Upper lobe of left lung (tissue), 6 donors: ENCODE data around the gene OR2T2. TPM values are rescaled to one million over a fixed set of nuclear protein-coding genes. Genes with fewer than 3 reads are reported as not detected.
"Not testable (repeated sequence)": the region's sequence is repeated elsewhere in the genome, so short reads cannot be mapped to it uniquely, and the experiment has no call there.

Source experiments
- ATAC-seq, 2 donors: fragments of 200-7000 bp; cut with Tn5 transposase; one replicate each; pipeline ENCODE4 v1.9.1; 2022; ENCODE audit warnings: mild to moderate bottlenecking in 2 of 2, moderate library complexity in 2 of 2; ENCODE audit not compliant: low FRiP score in 2 of 2
- DNase-seq, 2 donors: peaks; one replicate each; pipeline ENCODE4 v3.0.0-alpha.2; 2019 to 2020
- H3K27ac ChIP-seq, 4 donors: fragments of 200-600 bp; sonication (generic); one replicate each; pipeline ENCODE4 v1.5.1; 2016 to 2019
- H3K27me3 ChIP-seq, 4 donors: fragments of 200-600 bp; sonication (generic); one replicate each; pipeline ENCODE4 v1.5.1; 2017 to 2019
- H3K36me3 ChIP-seq, 4 donors: fragments of 200-600 bp; sonication (generic); one replicate each; pipeline ENCODE4 v1.5.1; 2016 to 2019
- H3K4me1 ChIP-seq, 4 donors: fragments of 200-600 bp; sonication (generic); one replicate each; pipeline ENCODE4 v1.5.1; 2018 to 2019
- H3K4me3 ChIP-seq, 4 donors: fragments of 200-600 bp; sonication (generic); one replicate each; pipeline ENCODE4 v1.5.1; 2017 to 2019; ENCODE audit warnings: mild to moderate bottlenecking in 2 of 4, moderate library complexity in 1 of 4
- H3K9me3 ChIP-seq, 4 donors: fragments of 200-600 bp; sonication (generic); one replicate each; pipeline ENCODE4 v1.5.1; 2018 to 2019
- EP300 ChIP-seq, 4 donors: sonication (generic); formaldehyde crosslinking; IDR thresholded peaks; one replicate each; pipeline ENCODE4 v1.5.1; 2017; ENCODE audit warnings: antibody characterized with exemption in 4 of 4, control low read depth in 2 of 4
- POLR2A ChIP-seq, 4 donors: fragments of 450-650 bp; IDR thresholded peaks; one replicate each; pipeline ENCODE4 v1.5.1; 2016 to 2017; ENCODE audit warnings: antibody characterized with exemption in 4 of 4, mild to moderate bottlenecking in 2 of 4
- POLR2AphosphoS5 ChIP-seq, 2 donors: sonication (generic); formaldehyde crosslinking; IDR thresholded peaks; one replicate each; pipeline ENCODE4 v1.5.1; 2017; ENCODE audit warnings: antibody characterized with exemption in 2 of 2
- WGBS, 2 donors: methylation state at CpG; one replicate each; pipeline ENCODE4 v1.1.5; 2017 to 2018; 5-methylcytosine and 5-hydroxymethylcytosine counted together
- total RNA-seq, 6 donors: library from RNA; depleted of rRNA in 4 of 6; stranded (reverse); fragments of >200 nt in 4 of 6; gene quantifications; one replicate each; pipeline versions ENCODE4 v1.1.0 to v1.2.1, GENCODE V29; 2016 to 2021
- TF ChIP-seq, protein P1 (sequence below), 6 experiments: fragments of 450-650 bp in 4 of 6; fragments of 200-600 bp in 2 of 6; sonication (generic) in 2 of 6; IDR thresholded peaks; one replicate each; pipeline ENCODE4 v1.5.1; 2016 to 2019; ENCODE audit warnings: antibody characterized with exemption in 6 of 6
- donor health status: DM: no; HTN: no; CAD: no; lungs with moderate emphysema.
- donor health status: DM: no; HTN: yes; CAD: no; lungs with severe emphysema.

Gene OR2T2
- total RNA-seq = not detected

- H3K9me3 ChIP-seq, H3K4me3 ChIP-seq, H3K27me3 ChIP-seq, H3K27ac ChIP-seq, H3K4me1 ChIP-seq, H3K36me3 ChIP-seq, DNase-seq: not testable (repeated sequence)
- ATAC-seq = peak in 1 of 2 donors; percentile 8
- 59 to 68% methylated on average over 1 to 2 of the region's 2 CpGs for WGBS, 2 donors
Observed at GRCh38 chr1:248445399-248445798, at the start of gene OR2T2. Gene OR2T2 (plus strand): TSS chr1:248445637. CDS start chr1:248452798, 7,161 bp downstream.

DNA sequence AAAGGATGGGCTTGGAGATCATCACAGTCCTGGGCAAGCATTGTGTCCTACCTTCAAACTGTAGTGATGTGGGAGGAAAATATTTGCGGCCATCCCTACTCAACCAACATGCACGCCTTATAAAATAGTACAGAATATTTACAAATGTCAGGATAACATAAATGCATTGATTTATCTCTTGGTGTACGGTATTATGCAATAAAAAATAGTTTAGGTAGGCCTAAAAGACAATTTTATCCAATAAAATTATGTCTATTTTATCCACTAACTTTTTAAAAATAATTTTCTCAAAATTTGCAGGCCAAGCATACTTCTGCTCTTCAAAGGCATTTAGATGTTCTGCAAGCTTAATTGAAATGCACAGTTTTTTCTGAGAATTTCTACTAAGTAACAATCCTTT, 42.7 kb upstream of the OR2T2 start, which contains the start of gene OR2T1:
Gene OR2T1, plus strand, starts transcription at position 301 of the 400 bp plus-strand sequence. CDS start 3,100 bp downstream, outside the sequence.
- Histone ChIP-seq H3K36me3 (no peaks in the 10 kb centered on the region), H3K4me3 (no peak within 1 kb of the TSS), H3K27ac (no peak within 1 kb of the TSS), H3K4me1 (no peaks in the 10 kb centered on the region), H3K9me3 (no peaks in the 10 kb centered on the region), H3K27me3 (no peaks in the 10 kb centered on the region)
- WGBS, 2 donors = 72 to 76% methylated on average over 3 of the region's 3 CpGs
- DNase-seq = no peak
- ATAC-seq = no peak
- TF ChIP-seq, protein P1, sequence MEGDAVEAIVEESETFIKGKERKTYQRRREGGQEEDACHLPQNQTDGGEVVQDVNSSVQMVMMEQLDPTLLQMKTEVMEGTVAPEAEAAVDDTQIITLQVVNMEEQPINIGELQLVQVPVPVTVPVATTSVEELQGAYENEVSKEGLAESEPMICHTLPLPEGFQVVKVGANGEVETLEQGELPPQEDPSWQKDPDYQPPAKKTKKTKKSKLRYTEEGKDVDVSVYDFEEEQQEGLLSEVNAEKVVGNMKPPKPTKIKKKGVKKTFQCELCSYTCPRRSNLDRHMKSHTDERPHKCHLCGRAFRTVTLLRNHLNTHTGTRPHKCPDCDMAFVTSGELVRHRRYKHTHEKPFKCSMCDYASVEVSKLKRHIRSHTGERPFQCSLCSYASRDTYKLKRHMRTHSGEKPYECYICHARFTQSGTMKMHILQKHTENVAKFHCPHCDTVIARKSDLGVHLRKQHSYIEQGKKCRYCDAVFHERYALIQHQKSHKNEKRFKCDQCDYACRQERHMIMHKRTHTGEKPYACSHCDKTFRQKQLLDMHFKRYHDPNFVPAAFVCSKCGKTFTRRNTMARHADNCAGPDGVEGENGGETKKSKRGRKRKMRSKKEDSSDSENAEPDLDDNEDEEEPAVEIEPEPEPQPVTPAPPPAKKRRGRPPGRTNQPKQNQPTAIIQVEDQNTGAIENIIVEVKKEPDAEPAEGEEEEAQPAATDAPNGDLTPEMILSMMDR (IDR thresholded peaks at IDR 0.05) = no peak
- no peak for TF ChIP-seq POLR2A (IDR thresholded peaks at IDR 0.05)
- TF ChIP-seq POLR2AphosphoS5 (IDR thresholded peaks at IDR 0.05) = no peak
- TF ChIP-seq EP300 (IDR thresholded peaks at IDR 0.05) = no peak

DNA sequence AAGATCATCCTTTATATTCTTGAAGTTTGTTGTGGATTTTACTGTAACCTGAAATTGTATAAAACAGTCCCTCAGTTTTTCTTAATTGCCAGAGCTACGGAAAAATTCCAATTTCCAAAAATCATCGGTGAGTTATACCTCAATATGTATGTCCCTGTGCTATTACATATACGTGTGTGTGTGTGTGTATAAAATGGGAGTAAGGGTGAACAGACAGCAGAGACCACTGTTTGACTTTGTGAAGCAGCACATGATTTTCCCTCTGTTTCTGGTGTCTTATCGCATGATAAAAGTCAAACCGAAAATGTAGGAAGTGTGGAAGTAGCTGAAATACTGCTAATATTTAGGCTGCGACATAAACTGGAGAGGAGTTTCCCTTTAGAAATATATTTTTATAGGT, 41.4 kb upstream of the OR2T2 start:
- WGBS, 2 donors = 85 to 87% methylated on average over 6 of the region's 6 CpGs
- Histone ChIP-seq H3K27me3 (no peaks in the 10 kb centered on the region), H3K9me3 (no peaks in the 10 kb centered on the region), H3K4me1 (no peaks in the 10 kb centered on the region), H3K4me3 (no peak overlapping the region), H3K36me3 (no peaks in the 10 kb centered on the region), H3K27ac (no peak overlapping the region)
- TF ChIP-seq EP300 (IDR thresholded peaks at IDR 0.05) (no peak), POLR2A (IDR thresholded peaks at IDR 0.05) (no peak), POLR2AphosphoS5 (IDR thresholded peaks at IDR 0.05) (no peak)
- TF ChIP-seq, protein P1 (IDR thresholded peaks at IDR 0.05) = no peak
- DNase-seq = no peak
- no peak for ATAC-seq

DNA sequence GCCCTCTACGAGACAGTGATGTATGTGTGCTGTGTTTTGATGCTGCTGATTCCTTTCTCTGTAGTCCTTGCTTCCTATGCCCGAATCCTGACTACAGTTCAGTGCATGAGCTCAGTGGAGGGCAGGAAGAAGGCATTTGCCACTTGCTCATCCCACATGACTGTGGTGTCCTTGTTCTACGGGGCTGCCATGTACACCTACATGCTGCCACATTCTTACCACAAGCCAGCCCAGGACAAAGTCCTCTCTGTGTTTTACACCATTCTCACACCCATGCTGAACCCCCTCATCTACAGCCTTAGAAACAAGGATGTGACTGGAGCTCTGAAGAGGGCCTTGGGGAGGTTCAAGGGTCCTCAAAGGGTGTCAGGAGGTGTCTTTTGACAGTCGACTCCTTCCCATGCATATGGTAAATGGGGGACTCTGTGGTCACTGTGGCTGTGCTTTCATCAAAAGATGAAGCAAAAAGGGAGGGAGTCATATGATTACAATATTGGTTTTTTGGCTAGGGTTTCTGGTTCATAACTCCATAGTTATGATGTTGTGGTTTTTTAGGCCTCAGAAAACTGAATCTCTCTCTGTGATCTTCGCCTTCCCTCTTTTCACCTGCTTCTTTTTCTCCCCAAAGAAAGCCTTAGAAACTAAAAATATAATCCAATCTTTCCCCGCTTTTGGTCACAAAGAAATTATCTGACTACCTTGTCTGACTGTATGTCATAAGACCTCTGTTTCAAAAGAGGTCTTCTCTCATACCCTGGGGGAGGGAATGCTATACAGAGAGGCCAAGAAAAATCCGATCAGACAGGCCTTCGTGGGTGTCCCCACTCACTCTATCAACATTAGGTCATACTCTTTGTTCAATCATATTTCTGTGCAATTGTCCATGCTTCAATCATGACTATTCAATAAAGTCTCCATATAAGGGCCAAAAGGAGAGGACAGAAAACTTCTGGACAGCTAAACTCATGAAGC, 38.4 kb upstream of the OR2T2 start:
- TF ChIP-seq POLR2A (IDR thresholded peaks at IDR 0.05) (no peak), EP300 (IDR thresholded peaks at IDR 0.05) (no peak), POLR2AphosphoS5 (IDR thresholded peaks at IDR 0.05) (no peak)
- TF ChIP-seq, protein P1 (IDR thresholded peaks at IDR 0.05) = no peak
- no peaks in the 10 kb centered on the region for H3K4me1 ChIP-seq
- H3K9me3 ChIP-seq = no peaks in the 10 kb centered on the region
- no peak for DNase-seq
- no peak overlapping the region for H3K27ac ChIP-seq
- no peaks in the 10 kb centered on the region for H3K36me3 ChIP-seq
- ATAC-seq = peak in 1 of 2 donors; percentile 15
- H3K4me3 ChIP-seq = no peak overlapping the region
- H3K27me3 ChIP-seq = no peaks in the 10 kb centered on the region
- 70 to 75% methylated on average over 7 to 8 of the region's 8 CpGs for WGBS, 2 donors

DNA sequence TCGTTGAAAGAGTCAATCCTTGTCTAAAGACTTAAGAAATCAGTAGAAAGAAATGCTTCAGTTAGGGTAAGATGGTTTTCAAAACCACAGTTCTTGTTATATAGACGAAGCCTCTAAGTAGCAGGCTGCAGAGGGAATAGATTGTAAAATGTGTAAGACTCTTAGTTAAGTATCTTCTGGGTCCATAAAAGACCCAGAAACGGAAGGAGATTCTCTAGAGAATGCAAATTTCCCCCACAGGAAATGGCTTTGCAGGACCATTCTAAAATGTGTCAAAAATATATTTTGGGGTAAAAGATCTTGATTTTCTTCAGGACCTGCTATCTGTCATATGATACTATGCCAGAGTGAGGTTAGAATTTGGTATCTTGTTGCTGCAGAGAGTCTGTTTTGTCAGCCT, 29.2 kb upstream of the OR2T2 start:
- Histone ChIP-seq H3K36me3 (no peaks in the 10 kb centered on the region), H3K4me3 (no peak overlapping the region), H3K9me3 (peaks cover 0 to 2% (median 0%) of the 10 kb centered on the region in 4 donors), H3K4me1 (no peaks in the 10 kb centered on the region), H3K27ac (no peak overlapping the region), H3K27me3 (no peaks in the 10 kb centered on the region)
- DNase-seq (no peak), ATAC-seq (no peak)
- no peak for TF ChIP-seq POLR2A (IDR thresholded peaks at IDR 0.05)
- TF ChIP-seq POLR2AphosphoS5 (IDR thresholded peaks at IDR 0.05) = no peak
- TF ChIP-seq EP300 (IDR thresholded peaks at IDR 0.05) = no peak
- TF ChIP-seq, protein P1 (IDR thresholded peaks at IDR 0.05) = no peak
- 46 to 59% methylated on average over 3 of the region's 3 CpGs for WGBS, 2 donors
